Aorta (tissue), 5 donors: Measurements from ENCODE around the gene ABHD12. TPM values are rescaled to one million over a fixed set of nuclear protein-coding genes. Genes with fewer than 3 reads are reported as not detected.
"Not testable (repeated sequence)": the region's sequence is repeated elsewhere in the genome, so short reads cannot be mapped to it uniquely, and the experiment has no call there.

Experiments used
- ATAC-seq: fragments of 200-7000 bp; cut with Tn5 transposase; one replicate; pipeline ENCODE4 v1.9.1; 2022; ENCODE audit warnings: moderate library complexity; ENCODE audit not compliant: low FRiP score
- DNase-seq, 2 donors: peaks; one replicate each; pipeline ENCODE4 v3.0.0-alpha.2; 2020
- H3K27ac ChIP-seq, 2 donors: one replicate each; pipeline ENCODE4 v1.5.1; 2013; ENCODE audit warnings: low read length in 2 of 2, mild to moderate bottlenecking in 2 of 2, moderate library complexity in 2 of 2, control low read depth in 1 of 2, inconsistent platforms in 1 of 2, low read depth in 1 of 2
- H3K27me3 ChIP-seq, 2 donors: one replicate each; pipeline ENCODE4 v1.6.1; 2013; ENCODE audit warnings: control low read depth in 1 of 2, low read length in 1 of 2, mild to moderate bottlenecking in 1 of 2, moderate library complexity in 1 of 2; ENCODE audit not compliant: insufficient read depth in 2 of 2, control insufficient read depth in 1 of 2
- H3K36me3 ChIP-seq, 2 donors: one replicate each; pipeline ENCODE4 v1.6.1; 2013; ENCODE audit warnings: control low read depth in 1 of 2, low read length in 1 of 2, mild to moderate bottlenecking in 1 of 2; ENCODE audit not compliant: insufficient read depth in 2 of 2, control insufficient read depth in 1 of 2
- H3K4me1 ChIP-seq, 2 donors: one replicate each; pipeline ENCODE4 v1.6.1; 2013; ENCODE audit warnings: low read length in 2 of 2, control low read depth in 1 of 2, mild to moderate bottlenecking in 1 of 2, moderate library complexity in 1 of 2; ENCODE audit not compliant: insufficient read depth in 2 of 2, control insufficient read depth in 1 of 2
- H3K4me3 ChIP-seq, 2 donors: one replicate each; pipeline ENCODE4 v1.5.1; 2013; ENCODE audit warnings: low read length in 2 of 2, control low read depth in 1 of 2, mild to moderate bottlenecking in 1 of 2
- H3K9me3 ChIP-seq: one replicate; pipeline ENCODE4 v1.6.1; 2013; ENCODE audit warnings: mild to moderate bottlenecking, low read length; ENCODE audit not compliant: control insufficient read depth
- WGBS, 2 donors: extraction: QIAGEN DNeasy Blood & Tissue Kit; methylation state at CpG; one replicate each; pipeline ENCODE4 v1.1.7; 2013; 5-methylcytosine and 5-hydroxymethylcytosine counted together
- intact Hi-C, 2 donors: fragments of 100-400 bp; cut with DNase I; formaldehyde crosslinking; loops; one replicate each; pipeline versions ENCODE4 v1.14.2 to v1.15.0; 2022
- polyA plus RNA-seq, 2 donors: library from polyadenylated mRNA; stranded (reverse); fragments of 200-250 nt; gene quantifications; one replicate each; pipeline ENCODE4 v1.2.3, GENCODE V29; 2013
- total RNA-seq, 2 donors: library from RNA; stranded (reverse); fragmentation: NEBNext Ultra II Directional; extraction: Animal tissue kit (Norgen Biotek cat#: 25700); gene quantifications; one replicate each; pipeline ENCODE4 v1.2.1, GENCODE V29; 2021
- donor health status: healthy with polysubstance abuse.
- donor health status: Bipolar disorder and iron deficiency.
- donor health status: DM: no; HTN: no; CAD: no.
- donor health status: DM: no; HTN: no; CAD: no.
- donor health status: DM: yes; HTN: yes; CAD: no.

ABHD12 gene
- total and polyA plus RNA-seq, 4 donors: 26.2 to 32.3 (median 29.1) TPM

DNA sequence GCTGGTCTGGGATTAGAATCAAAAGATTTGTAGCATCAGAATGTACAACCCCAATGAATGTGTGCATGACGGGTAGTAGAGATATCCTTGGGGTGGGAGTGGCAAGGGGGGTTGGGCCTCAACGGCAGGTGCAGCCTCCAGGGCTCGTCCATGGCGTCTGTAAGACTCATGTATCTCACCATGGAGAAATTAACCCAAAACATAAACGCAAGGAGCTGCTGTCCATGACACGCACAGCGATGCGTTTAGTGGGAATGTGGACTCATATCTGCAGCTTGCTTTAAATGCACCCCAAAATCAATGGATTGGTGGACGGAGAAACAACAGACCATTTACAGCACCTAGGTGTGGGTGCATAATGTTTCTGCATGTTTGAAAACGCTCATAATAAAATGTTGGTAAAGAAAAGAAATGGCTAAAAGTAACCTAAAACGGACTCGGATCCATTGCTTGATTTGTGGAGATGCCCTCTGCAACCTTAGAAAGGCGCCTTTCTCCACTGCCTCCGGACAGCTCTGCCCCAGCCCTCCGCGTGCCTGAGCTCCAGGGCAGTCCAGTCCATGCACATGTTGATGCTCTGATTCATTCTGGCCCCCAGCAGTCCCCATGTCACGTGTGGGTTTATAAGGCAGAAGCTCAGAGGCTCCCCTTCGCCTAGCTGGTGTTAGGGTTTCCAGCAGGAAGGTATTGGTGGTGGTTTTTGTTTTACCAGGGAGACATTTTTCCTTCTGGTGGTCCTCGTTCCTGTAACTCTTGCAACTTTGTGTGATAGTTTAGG is 118.2 kb downstream of the ABHD12 start:
- ATAC-seq (no peak), DNase-seq (no peak)
- no peaks in the 10 kb centered on the region for H3K9me3 ChIP-seq
- intact Hi-C loops: no loop called here
- H3K4me3 ChIP-seq: no peak overlapping the region
- H3K4me1 ChIP-seq: no peaks in the 10 kb centered on the region
- H3K36me3 ChIP-seq: peaks cover 9 to 10% of the 10 kb centered on the region in 2 donors
- no peaks in the 10 kb centered on the region for H3K27me3 ChIP-seq
- WGBS, 2 donors: 82 to 86% methylated on average over 19 of the region's 19 CpGs
- H3K27ac ChIP-seq: no peak overlapping the region

DNA sequence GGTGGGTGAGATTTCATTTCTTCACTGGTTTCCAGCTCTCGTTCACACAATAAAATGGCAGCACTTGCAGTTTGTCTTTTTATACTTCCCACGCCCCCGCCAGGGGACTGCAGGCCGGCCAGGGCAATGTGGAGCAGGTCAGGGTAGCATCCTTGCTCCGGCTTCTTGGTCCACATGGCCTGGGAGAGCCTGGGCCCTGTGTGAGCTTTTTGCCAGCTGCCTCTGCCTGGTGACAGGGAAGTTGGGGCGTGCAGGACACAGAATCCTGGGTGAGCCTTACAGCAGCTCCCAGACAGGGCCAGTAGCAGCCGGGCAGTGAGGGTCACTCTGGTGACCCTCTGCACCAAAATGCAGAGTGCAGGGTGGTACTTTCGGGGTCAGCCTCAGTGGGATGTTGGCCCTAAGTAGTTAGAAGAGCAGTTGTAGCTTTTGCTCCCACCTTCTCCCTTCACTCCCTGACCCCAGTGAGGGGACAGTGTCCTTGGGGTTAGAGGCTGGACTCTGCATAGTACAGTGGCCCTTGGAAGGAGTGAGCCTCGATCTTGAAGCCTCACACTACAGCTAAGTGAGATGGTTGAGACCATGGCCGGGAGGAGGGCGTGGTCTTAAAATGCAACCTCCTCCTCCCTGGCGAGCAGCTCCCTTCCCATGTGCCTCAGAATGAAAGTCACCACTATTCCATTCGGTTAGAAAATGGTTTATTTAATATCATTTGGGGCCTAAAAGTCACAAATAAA is 119.0 kb downstream of the ABHD12 start:
- H3K36me3 ChIP-seq: peaks cover 8 to 9% of the 10 kb centered on the region in 2 donors
- H3K4me1 ChIP-seq: peaks cover under 1% of the 10 kb centered on the region in 2 donors
- no peak for ATAC-seq
- H3K9me3 ChIP-seq: no peaks in the 10 kb centered on the region
- no peak overlapping the region for H3K4me3 ChIP-seq
- H3K27ac ChIP-seq: no peak overlapping the region
- DNase-seq: no peak
- WGBS, 2 donors: 91 to 92% methylated on average over 13 of the region's 13 CpGs
- intact Hi-C loops: no loop called here
- no peaks in the 10 kb centered on the region for H3K27me3 ChIP-seq

DNA sequence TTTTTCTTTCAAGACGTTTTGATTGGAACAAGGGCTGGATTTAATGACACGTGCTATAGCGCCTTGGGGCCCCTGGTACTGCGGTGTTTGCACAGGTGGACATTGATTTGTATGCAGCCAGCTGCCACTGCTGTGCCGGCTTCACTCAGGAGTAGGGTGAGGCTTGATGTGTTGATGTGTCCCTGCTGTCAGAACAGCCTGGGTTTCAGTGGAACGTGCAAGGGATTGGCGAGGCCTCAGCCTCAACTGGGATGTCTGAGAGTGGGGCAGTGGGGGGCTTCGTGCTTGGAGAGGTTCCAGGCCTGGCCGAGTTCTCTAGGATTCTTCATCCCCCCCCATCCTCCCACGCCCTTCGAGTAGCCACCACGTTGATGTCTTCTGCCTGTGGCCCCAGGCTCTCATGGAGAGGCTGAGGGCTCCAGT is 119.8 kb downstream of the ABHD12 start:
- ATAC-seq (no peak), DNase-seq (no peak)
- Histone ChIP-seq H3K36me3 (peaks cover 8 to 9% of the 10 kb centered on the region in 2 donors), H3K4me1 (peaks cover 2% of the 10 kb centered on the region in 2 donors), H3K9me3 (no peaks in the 10 kb centered on the region), H3K4me3 (no peak overlapping the region), H3K27me3 (no peaks in the 10 kb centered on the region), H3K27ac (no peak overlapping the region)
- intact Hi-C loops: no loop called here
- WGBS, 2 donors: 59 to 69% methylated on average over 12 of the region's 12 CpGs

DNA sequence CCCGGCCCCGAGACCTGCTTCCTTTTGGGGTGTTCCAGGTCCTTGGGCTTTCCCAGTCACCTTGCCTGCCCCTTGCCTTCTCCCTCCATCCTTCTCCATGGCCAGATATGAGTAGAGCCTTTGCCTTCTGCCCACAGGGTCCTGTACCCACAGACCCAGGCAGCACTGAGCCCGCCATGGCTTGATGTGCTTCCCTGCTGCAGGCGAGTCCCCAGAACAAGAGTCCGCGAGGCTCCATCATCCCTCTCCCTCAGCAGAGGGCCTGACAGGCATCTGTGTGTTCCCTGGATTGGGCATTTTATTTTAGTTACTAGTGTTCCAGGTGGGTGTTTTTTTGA is 120.8 kb downstream of the ABHD12 start:
- WGBS, 2 donors: 95 to 99% methylated on average over 6 of the region's 6 CpGs

DNA sequence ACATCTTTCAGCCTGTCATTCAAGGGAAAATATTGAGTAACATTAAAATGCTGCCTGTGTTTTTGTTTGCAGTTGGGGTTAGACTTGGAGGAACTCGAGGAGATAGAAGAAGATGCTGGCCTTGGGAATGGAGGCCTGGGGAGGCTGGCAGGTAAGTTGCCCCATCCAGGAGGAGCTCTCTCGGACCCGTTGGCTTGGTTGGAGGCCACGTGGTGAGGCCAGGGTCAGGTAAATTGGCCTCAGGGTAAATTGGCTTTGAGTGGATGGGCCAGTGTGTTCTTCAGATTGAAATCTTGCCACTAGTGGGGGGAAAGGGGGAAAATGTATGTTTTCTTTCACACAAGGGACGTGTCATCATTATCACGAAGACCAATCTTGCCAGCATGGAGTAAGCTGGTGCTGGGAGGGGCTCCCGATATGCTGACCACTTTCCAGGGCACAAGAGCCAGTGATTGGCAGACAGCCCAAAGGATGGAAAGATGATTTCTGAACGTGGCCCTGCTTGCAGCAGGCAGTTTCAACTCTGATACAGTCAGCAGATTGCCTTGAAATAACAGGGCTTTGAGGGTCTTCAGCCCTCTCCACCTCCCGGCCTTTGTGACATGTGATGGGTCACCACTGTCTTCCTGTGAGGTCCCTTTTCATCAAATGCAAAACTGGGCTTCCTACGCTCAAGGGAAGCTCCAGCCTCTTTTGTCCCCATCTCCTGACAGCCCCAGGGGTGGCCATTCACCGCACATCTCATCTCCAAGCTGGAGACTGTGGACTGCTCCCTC is 121.4 kb downstream of the ABHD12 start:
- WGBS, 2 donors: 79 to 80% methylated on average over 11 of the region's 11 CpGs
- intact Hi-C loops: no loop called here
- Histone ChIP-seq H3K4me1 (peaks cover 2% of the 10 kb centered on the region in 2 donors), H3K27me3 (no peaks in the 10 kb centered on the region), H3K27ac (no peak overlapping the region), H3K36me3 (peaks cover 8 to 9% of the 10 kb centered on the region in 2 donors), H3K4me3 (no peak overlapping the region), H3K9me3 (no peaks in the 10 kb centered on the region)
- no peak for DNase-seq
- ATAC-seq: no peak

More for the DNA sequence above, 120.8 kb downstream of the ABHD12 start:
- peaks cover 2% of the 10 kb centered on the region in 2 donors for H3K4me1 ChIP-seq
- intact Hi-C loops: no loop called here
- H3K9me3 ChIP-seq: no peaks in the 10 kb centered on the region
- H3K4me3 ChIP-seq: no peak overlapping the region
- no peak overlapping the region for H3K27ac ChIP-seq
- DNase-seq (no peak), ATAC-seq (no peak)
- peaks cover 8 to 9% of the 10 kb centered on the region in 2 donors for H3K36me3 ChIP-seq
- H3K27me3 ChIP-seq: no peaks in the 10 kb centered on the region

DNA sequence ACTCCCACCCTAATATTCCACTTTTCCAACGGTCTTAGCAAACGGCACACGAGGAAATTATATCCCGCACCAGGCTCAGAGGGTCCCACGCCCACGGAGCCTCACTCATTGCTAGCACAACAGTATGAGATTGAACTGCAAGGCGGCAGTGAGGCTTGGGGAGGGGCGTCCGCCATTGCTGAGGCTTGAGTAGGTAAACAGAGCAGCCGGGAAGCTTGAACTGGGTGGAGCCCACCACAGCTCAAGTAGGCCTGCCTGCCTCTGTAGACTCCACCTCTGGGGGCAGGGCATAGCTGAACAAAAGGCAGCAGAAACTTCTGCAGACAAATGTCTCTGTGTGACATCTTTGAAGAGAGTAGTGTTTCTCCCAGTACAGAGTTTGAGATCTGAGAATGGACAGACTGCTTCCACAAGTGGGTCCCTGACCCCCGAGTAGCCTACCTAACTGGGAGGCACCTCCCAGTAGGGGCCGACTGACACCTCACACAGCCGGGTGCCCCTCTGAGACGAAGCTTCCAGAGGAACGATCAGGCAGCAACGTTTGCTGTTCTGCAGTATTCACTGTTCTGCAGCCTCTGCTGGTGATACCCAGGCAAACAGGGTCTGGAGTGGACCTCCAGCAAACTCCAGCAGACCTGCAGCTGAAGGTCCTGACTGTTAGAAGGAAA is 129.7 kb downstream of the ABHD12 start:
- intact Hi-C loops, H3K36me3 ChIP-seq, H3K27ac ChIP-seq, H3K4me1 ChIP-seq, H3K27me3 ChIP-seq, H3K9me3 ChIP-seq, ATAC-seq, H3K4me3 ChIP-seq: not testable (repeated sequence)
- WGBS, 2 donors: 90 to 95% methylated on average over 16 of the region's 16 CpGs
- DNase-seq: peak in 1 of 2 donors; percentile 61

DNA sequence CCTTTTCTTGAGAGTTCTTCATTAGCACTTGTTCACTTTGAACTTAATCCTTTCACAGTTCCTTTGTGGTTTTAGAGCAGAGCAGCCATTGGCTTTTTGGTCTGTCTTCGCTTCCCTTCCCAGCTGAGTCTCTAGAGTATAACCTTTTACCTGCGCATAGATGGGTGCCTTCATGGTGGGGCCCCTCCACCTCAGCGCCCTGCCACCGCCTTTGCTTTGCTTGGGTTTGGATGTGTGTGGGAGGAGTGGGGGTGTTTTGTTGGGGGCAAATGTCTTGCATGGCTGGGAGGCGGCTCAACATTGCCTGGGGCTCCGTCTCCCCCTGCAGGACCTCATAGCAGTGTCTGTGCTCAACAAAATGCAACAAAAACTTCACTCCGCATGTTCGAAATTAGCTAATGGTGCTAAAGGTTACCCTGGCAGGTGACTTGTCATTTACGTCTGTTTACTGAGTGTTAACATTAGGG is 130.8 kb downstream of the ABHD12 start:
- intact Hi-C loops: loop anchor here (5.0 to 10.0 kb wide), 2 partner anchors 37 to 265 kb away; partner anchors contain the start of gene APMAP (in 1 of the 2)

DNA sequence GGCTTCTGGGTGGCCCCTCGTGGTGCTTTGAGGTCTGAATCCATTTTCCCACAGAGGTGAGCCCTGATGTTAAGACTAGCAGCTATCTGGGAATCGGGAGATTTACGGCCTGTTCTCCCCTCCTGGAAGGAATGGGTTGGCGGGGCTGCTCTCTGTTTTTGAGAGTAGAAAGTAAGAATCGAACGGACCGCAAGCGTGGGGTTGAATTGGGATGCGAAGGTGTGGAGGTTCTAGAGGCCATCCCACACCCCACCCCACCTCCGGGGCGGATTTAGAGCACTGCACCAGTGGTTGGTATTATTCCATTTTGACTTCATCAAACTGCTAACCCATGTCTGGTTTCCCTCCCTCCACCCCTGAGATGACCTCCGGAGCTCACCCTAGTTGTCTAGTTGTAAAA is 131.3 kb downstream of the ABHD12 start:
- peaks cover 0 to 2% of the 10 kb centered on the region in 2 donors for H3K4me1 ChIP-seq
- ATAC-seq: no peak
- no peak overlapping the region for H3K27ac ChIP-seq
- intact Hi-C loops: loop anchor here (5.0 to 10.0 kb wide), 2 partner anchors 38 to 265 kb away; partner anchors contain the start of gene APMAP (in 1 of the 2)
- H3K27me3 ChIP-seq: no peaks in the 10 kb centered on the region
- peaks cover 0 to 2% of the 10 kb centered on the region in 2 donors for H3K36me3 ChIP-seq
- H3K9me3 ChIP-seq: no peaks in the 10 kb centered on the region
- peak in 1 of 2 donors; percentile 60 for DNase-seq
- 86 to 95% methylated on average over 12 of the region's 12 CpGs for WGBS, 2 donors
- no peak overlapping the region for H3K4me3 ChIP-seq

More for the DNA sequence above, 130.8 kb downstream of the ABHD12 start:
- H3K4me3 ChIP-seq: no peak overlapping the region
- H3K9me3 ChIP-seq: no peaks in the 10 kb centered on the region
- no peak overlapping the region for H3K27ac ChIP-seq
- no peak for ATAC-seq
- 95 to 99% methylated on average over 9 of the region's 9 CpGs for WGBS, 2 donors
- no peak for DNase-seq
- no peaks in the 10 kb centered on the region for H3K27me3 ChIP-seq
- peaks cover 0 to 2% of the 10 kb centered on the region in 2 donors for H3K4me1 ChIP-seq
- H3K36me3 ChIP-seq: peaks cover 0 to 2% of the 10 kb centered on the region in 2 donors
